HepG2 (cell line): Measurements from ENCODE around the gene BTN1A1. TPM values are rescaled to one million over a fixed set of nuclear protein-coding genes. Genes with fewer than 3 reads are reported as not detected.

Source experiments
- ATAC-seq: fragments of 200-7000 bp; cut with Tn5 transposase; 3 replicates; pipeline ENCODE4 v1.9.1; 2020; ENCODE audit warnings: mild to moderate bottlenecking, moderate library complexity
- BruUV-seq: library from RNA; stranded (reverse); fragments of 400-500 nt; replicated peaks from 2 replicates; lab custom pipeline; 2021; lab: Mats Ljungman, UMichigan
- CTCF ChIA-PET: fragments of 300-600 bp; formaldehyde crosslinking; extraction: SDS; loops from one replicate; lab custom pipeline; 2021; ENCODE audit warnings: low total read pairs, inconsistent platforms, low intra/inter-chr PET ratio; lab: Yijun Ruan, JAX
- POLR2A ChIA-PET: fragments of 350-600 bp; sonication (Branson Sonifier 250); formaldehyde crosslinking; loops from one replicate; lab custom pipeline; 2020; ENCODE audit warnings: antibody characterized with exemption, inconsistent platforms; lab: Yijun Ruan, JAX
- DNase-seq: peaks from one replicate; pipeline ENCODE4 v3.0.0-alpha.2; 2015; ENCODE audit warnings: low spot score
- FAIRE-seq: peaks from 3 replicates; lab custom pipeline; 2011; peaks lifted over from hg19 to GRCh38; lab: Jason Lieb, UNC
- H2AFZ ChIP-seq: one replicate; pipeline ENCODE4 v1.6.1; 2011; ENCODE audit warnings: low read length, inconsistent platforms
- H3K27ac ChIP-seq: fragments of 300-600 bp; 3 replicates; pipeline ENCODE4 v1.8.0; 2011; ENCODE audit warnings: mixed run types, mild to moderate bottlenecking, mixed read lengths, low read length, inconsistent platforms; ENCODE audit not compliant: insufficient read depth; ENCODE audit errors: extremely low read length
- H3K27me3 ChIP-seq, 2 experiments: fragments of 200-600 bp in 1 of 2; 2 replicates in 1 of 2; 3 replicates in 1 of 2; pipeline versions ENCODE4 v1.6.0 to v1.8.0; 2011; ENCODE audit warnings: low read length in 2 of 2, mild to moderate bottlenecking in 2 of 2, moderate library complexity in 2 of 2, inconsistent platforms in 1 of 2; ENCODE audit not compliant: insufficient read depth in 2 of 2, control insufficient read depth in 1 of 2
- H3K36me3 ChIP-seq, 2 experiments: fragments of 200-600 bp in 1 of 2; replicated peaks in 1 of 2; 2 replicates in 1 of 2; 3 replicates in 1 of 2; pipeline versions ENCODE4 v1.5.1 to v1.8.0; 2011; ENCODE audit warnings: low read length in 2 of 2, inconsistent platforms in 1 of 2; ENCODE audit not compliant: insufficient read depth in 2 of 2, control insufficient read depth in 1 of 2
- H3K4me1 ChIP-seq: 2 replicates; pipeline ENCODE4 v1.5.1; 2012; ENCODE audit warnings: low read length, inconsistent platforms; ENCODE audit not compliant: insufficient read depth
- H3K4me2 ChIP-seq: 2 replicates; pipeline ENCODE4 v1.6.0; 2011; ENCODE audit warnings: low read depth, low read length, inconsistent platforms
- H3K4me3 ChIP-seq, 3 experiments: fragments of 200-600 bp in 1 of 3; sonication (generic), shearing (Covaris generic) in 1 of 3; replicated peaks in 1 of 3; 2 replicates each; pipeline ENCODE4 v1.5.1; 2011 to 2016; ENCODE audit warnings: low read length in 3 of 3, inconsistent platforms in 2 of 3, low read depth in 2 of 3, mild to moderate bottlenecking in 2 of 3, control low read depth in 1 of 3, mixed read lengths in 1 of 3; ENCODE audit not compliant: insufficient read depth in 1 of 3
- H3K79me2 ChIP-seq: one replicate; pipeline ENCODE4 v1.6.1; 2011; ENCODE audit warnings: low read length, inconsistent platforms; ENCODE audit not compliant: insufficient read depth
- H3K9ac ChIP-seq: 2 replicates; pipeline ENCODE4 v1.6.0; 2011; ENCODE audit warnings: mild to moderate bottlenecking, low read depth, low read length, inconsistent platforms; ENCODE audit not compliant: insufficient read depth
- H3K9me3 ChIP-seq: 2 replicates; pipeline ENCODE4 v1.5.1; 2012; ENCODE audit warnings: mild to moderate bottlenecking, low read length
- H4K20me1 ChIP-seq: 2 replicates; pipeline ENCODE4 v1.6.0; 2011; ENCODE audit warnings: inconsistent platforms, mild to moderate bottlenecking, low read length, moderate library complexity; ENCODE audit not compliant: insufficient read depth
- CTCF ChIP-seq: sonication (generic); formaldehyde crosslinking; IDR thresholded peaks from 2 replicates; pipeline ENCODE4 v1.5.0; 2020; ENCODE audit warnings: mild to moderate bottlenecking, missing genetic modification reagents, moderate library complexity
- POLR2A ChIP-seq, 2 experiments: IDR thresholded peaks; 2 replicates each; pipeline ENCODE4 v1.6.1; 2011; ENCODE audit warnings: low read depth in 2 of 2, low read length in 2 of 2, mild to moderate bottlenecking in 1 of 2, moderate library complexity in 1 of 2; ENCODE audit not compliant: insufficient read depth in 1 of 2
- RERE ChIP-seq: IDR thresholded peaks from 2 replicates; pipeline ENCODE4 v1.6.1; 2016; ENCODE audit warnings: low read depth, missing genetic modification reagents, missing compliant biosample characterization
- TSC22D2 ChIP-seq: sonication (generic); formaldehyde crosslinking; IDR thresholded peaks from 2 replicates; pipeline ENCODE4 v1.5.1; 2020; ENCODE audit warnings: missing genetic modification reagents, mild to moderate bottlenecking, borderline replicate concordance
- YEATS4 ChIP-seq: sonication (generic); formaldehyde crosslinking; IDR thresholded peaks from 2 replicates; pipeline ENCODE4 v1.4.0; 2020; ENCODE audit warnings: missing genetic modification reagents, borderline replicate concordance
- ZMYM4 ChIP-seq: sonication (generic); formaldehyde crosslinking; IDR thresholded peaks from 2 replicates; pipeline ENCODE4 v1.8.1; 2023; ENCODE audit warnings: mild to moderate bottlenecking, missing genetic modification reagents
- ZNF17 ChIP-seq: sonication (generic); formaldehyde crosslinking; IDR thresholded peaks from 2 replicates; pipeline ENCODE4 v1.5.0; 2020; ENCODE audit warnings: mild to moderate bottlenecking, missing genetic modification reagents
- WGBS: methylation state at CpG from one replicate; pipeline ENCODE4 v1.1.6; 2017; ENCODE audit warnings: low lambda C conversion rate; 5-methylcytosine and 5-hydroxymethylcytosine counted together
- in situ Hi-C: cut with HindIII; loops from 2 replicates; pipeline ENCODE4 v1.10.0; 2017; ENCODE audit warnings: low pct_unique_long_range_greater_than_20kb; ENCODE audit not compliant: extremely low pct_ligation_motif_present
- intact Hi-C: fragments of 100-400 bp; cut with micrococcal nuclease; formaldehyde crosslinking; loops from one replicate; pipeline ENCODE4 v1.10.0; 2022; ENCODE audit not compliant: unreplicated experiment
- polyA plus RNA-seq, 8 experiments: library from polyadenylated mRNA; depleted of rRNA in 3 of 8; stranded (reverse) in 7 of 8; unstranded in 1 of 8; fragments of >200 nt; fragmentation: Illumina TruSeq in 4 of 8; extraction: Trizol in 4 of 8; gene quantifications; 2 replicates each; pipeline versions ENCODE4 v1.2.1 to v1.2.3, GENCODE V29; 2011 to 2016; ENCODE audit warnings: low read depth in 4 of 8, missing spikeins in 1 of 8, mixed read lengths in 1 of 8; ENCODE audit not compliant: insufficient read depth in 1 of 8
- total RNA-seq, 5 experiments: library from RNA; depleted of rRNA; stranded (reverse); fragments of >200 nt; fragmentation: Illumina TruSeq; extraction: Trizol; gene quantifications; 2 replicates each; pipeline ENCODE4 v1.2.3, GENCODE V29; 2016; ENCODE audit warnings: low read depth in 1 of 5
- TF ChIP-seq, protein P1 (sequence below): fragments of 450-650 bp; IDR thresholded peaks from 2 replicates; pipeline ENCODE4 v1.6.1; 2017; ENCODE audit warnings: mild to moderate bottlenecking

BTN1A1 gene
- total and polyA plus RNA-seq, 2 of the 13 experiments (the other 11 are each of a cell fraction or from before 2014, with no cell fraction given) = 0.04 TPM; not detected in 1

DNA sequence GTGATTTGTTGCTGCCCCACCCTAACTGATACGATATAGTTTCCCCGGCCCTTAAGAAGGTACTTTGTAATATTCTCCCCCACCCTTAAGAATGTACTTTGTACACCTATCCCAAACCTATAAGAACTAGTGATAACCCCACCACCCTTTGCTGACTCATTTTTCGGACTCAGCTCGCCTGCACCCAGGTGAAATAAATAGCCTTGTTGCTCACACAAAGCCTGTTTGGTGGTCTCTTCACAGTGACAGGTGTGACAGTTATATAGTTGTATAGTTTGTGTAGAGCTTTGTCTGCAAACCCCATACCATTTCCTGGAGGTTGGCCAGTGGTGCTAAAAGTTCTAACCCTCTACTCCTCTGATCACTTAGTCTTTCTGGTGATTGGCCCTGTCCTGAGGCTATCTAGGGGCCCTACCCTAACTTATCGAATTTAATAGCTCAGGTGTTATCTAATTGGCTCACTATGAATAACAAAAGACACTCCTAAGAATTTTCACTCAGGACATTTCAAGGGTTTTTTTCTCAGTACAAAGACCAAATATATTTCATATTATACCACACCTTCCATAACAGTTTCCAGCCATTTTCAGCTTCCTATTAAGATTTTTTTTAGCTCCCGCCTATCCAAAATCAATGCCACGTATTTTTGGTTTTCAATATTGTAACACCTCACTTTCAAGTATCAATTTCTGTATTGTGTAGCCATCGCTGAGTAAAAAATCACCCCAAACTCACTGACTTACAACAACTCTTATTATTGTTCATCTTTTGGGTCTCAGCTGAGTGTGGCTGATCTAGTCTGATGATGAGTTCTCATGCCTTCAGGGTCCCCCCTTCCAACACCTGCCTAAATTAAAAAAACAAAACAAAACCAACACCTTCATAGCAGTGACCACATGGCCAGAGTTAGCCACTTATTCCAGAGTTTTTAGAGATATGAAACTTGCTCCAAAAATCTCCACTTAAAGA, 9.8 kb upstream of the BTN1A1 start (continued):
- TF ChIP-seq CTCF (CRISPR knock-in tag) = no peak
- TF ChIP-seq ZMYM4 (CRISPR knock-in tag) = no peak
- no peak for TF ChIP-seq POLR2A (IDR thresholded peaks at IDR 0.05; ENCODE audit: insufficient read depth in 1 of 2, low read depth in 2 of 2, low read length in 2 of 2)
- TF ChIP-seq YEATS4 (CRISPR knock-in tag) = no peak
- no peak for TF ChIP-seq ZNF17 (CRISPR knock-in tag)

GRCh38 chr6:26491604-26492003, 8.5 kb upstream of the BTN1A1 start:
- Histone ChIP-seq H4K20me1 (no peaks in the 10 kb centered on the region), H2AFZ (no peak overlapping the region), H3K27me3 (0 out of 5 replicates have a peak, but pooled peaks cover 0 to 10% of the 10 kb centered on the region in 2 experiments), H3K79me2 (no peaks in the 10 kb centered on the region), H3K9me3 (no peaks in the 10 kb centered on the region), H3K4me3 (no peak overlapping the region), H3K4me2 (no peak overlapping the region), H3K27ac (no peak overlapping the region), H3K4me1 (peaks cover 21% of the 10 kb centered on the region), H3K9ac (no peak overlapping the region), H3K36me3 (no peaks in the 10 kb centered on the region)
- ChIA-PET POLR2A (no interaction called here), CTCF (no interaction called here)
- WGBS = 47% methylated on average over 5 of the region's 5 CpGs
- no peak for DNase-seq
- intact Hi-C loops (no loop called here), in situ Hi-C loops (no loop called here)
- no TSS peak for BruUV-seq
- no peak for ATAC-seq
- TF ChIP-seq, protein P1, sequence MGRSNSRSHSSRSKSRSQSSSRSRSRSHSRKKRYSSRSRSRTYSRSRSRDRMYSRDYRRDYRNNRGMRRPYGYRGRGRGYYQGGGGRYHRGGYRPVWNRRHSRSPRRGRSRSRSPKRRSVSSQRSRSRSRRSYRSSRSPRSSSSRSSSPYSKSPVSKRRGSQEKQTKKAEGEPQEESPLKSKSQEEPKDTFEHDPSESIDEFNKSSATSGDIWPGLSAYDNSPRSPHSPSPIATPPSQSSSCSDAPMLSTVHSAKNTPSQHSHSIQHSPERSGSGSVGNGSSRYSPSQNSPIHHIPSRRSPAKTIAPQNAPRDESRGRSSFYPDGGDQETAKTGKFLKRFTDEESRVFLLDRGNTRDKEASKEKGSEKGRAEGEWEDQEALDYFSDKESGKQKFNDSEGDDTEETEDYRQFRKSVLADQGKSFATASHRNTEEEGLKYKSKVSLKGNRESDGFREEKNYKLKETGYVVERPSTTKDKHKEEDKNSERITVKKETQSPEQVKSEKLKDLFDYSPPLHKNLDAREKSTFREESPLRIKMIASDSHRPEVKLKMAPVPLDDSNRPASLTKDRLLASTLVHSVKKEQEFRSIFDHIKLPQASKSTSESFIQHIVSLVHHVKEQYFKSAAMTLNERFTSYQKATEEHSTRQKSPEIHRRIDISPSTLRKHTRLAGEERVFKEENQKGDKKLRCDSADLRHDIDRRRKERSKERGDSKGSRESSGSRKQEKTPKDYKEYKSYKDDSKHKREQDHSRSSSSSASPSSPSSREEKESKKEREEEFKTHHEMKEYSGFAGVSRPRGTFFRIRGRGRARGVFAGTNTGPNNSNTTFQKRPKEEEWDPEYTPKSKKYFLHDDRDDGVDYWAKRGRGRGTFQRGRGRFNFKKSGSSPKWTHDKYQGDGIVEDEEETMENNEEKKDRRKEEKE = no peak
- TF ChIP-seq RERE (CRISPR knock-in tag) (no peak), TSC22D2 (CRISPR knock-in tag) (no peak)
- FAIRE-seq = no peak
